Neural cell (in vitro differentiated cells): ENCODE results near the gene SFXN4. TPM values are rescaled to one million over a fixed set of nuclear protein-coding genes. Genes with fewer than 3 reads are reported as not detected.

Experiments used
- H2AFZ ChIP-seq: fragments of 200-600, 300-800 bp; sonication (generic), shearing (Covaris generic); 2 replicates; pipeline ENCODE4 v1.6.0; 2014; ENCODE audit warnings: low read depth, mild to moderate bottlenecking, antibody characterized with exemption, low read length, moderate library complexity
- H3F3A ChIP-seq: fragments of 200-600 bp; shearing (Covaris generic); 2 replicates; pipeline ENCODE4 v1.6.1; 2016; ENCODE audit warnings: mild to moderate bottlenecking, moderate library complexity, mixed read lengths, antibody characterized with exemption, low read length; ENCODE audit not compliant: insufficient read depth, poor library complexity, severe bottlenecking
- H3K27ac ChIP-seq: fragments of 200-600, 300-800 bp; sonication (generic), shearing (Covaris generic); 2 replicates; pipeline ENCODE4 v1.5.1; 2014; ENCODE audit warnings: mild to moderate bottlenecking, low read length, moderate library complexity
- H3K27me3 ChIP-seq: fragments of 300-800, 200-600 bp; sonication (generic), shearing (Covaris generic); 2 replicates; pipeline ENCODE4 v1.6.0; 2014; ENCODE audit warnings: mild to moderate bottlenecking, low read depth, low read length, moderate library complexity; ENCODE audit not compliant: insufficient read depth
- H3K36me3 ChIP-seq: fragments of 300-800, 200-600 bp; sonication (generic), shearing (Covaris generic); 2 replicates; pipeline ENCODE4 v1.5.1; 2014; ENCODE audit warnings: mild to moderate bottlenecking, antibody characterized with exemption, low read length, moderate library complexity; ENCODE audit not compliant: insufficient read depth
- H3K4me2 ChIP-seq: fragments of 300-800, 200-600 bp; sonication (generic), shearing (Covaris generic); 2 replicates; pipeline ENCODE4 v1.6.0; 2014; ENCODE audit warnings: mild to moderate bottlenecking, low read length
- H3K4me3 ChIP-seq: fragments of 300-800, 200-600 bp; sonication (generic), shearing (Covaris generic); 2 replicates; pipeline ENCODE4 v1.5.1; 2014; ENCODE audit warnings: mild to moderate bottlenecking, low read length, moderate library complexity
- H3K79me2 ChIP-seq: fragments of 200-600 bp; shearing (Covaris generic); replicated peaks from 2 replicates; pipeline ENCODE4 v1.6.0; 2014; ENCODE audit warnings: mild to moderate bottlenecking, low read length, moderate library complexity; ENCODE audit not compliant: insufficient read depth
- H3K9ac ChIP-seq: fragments of 300-800, 200-600 bp; sonication (generic), shearing (Covaris generic); 2 replicates; pipeline ENCODE4 v1.6.1; 2016; ENCODE audit warnings: mild to moderate bottlenecking, low read length, mixed read lengths
- H3K9me2 ChIP-seq: fragments of 200-600 bp; shearing (Covaris generic); 2 replicates; pipeline ENCODE4 v1.6.1; 2016; ENCODE audit warnings: mild to moderate bottlenecking, low read length, mixed read lengths; ENCODE audit not compliant: insufficient read depth
- H3K9me3 ChIP-seq: fragments of 200-600, 300-800 bp; sonication (generic), shearing (Covaris generic); 2 replicates; pipeline ENCODE4 v1.6.1; 2016; ENCODE audit warnings: mild to moderate bottlenecking, mixed run types, low read length, moderate library complexity, mixed read lengths
- H4K20me1 ChIP-seq: fragments of 200-600 bp; shearing (Covaris generic); 2 replicates; pipeline ENCODE4 v1.6.1; 2016; ENCODE audit warnings: mild to moderate bottlenecking, mixed run types; ENCODE audit not compliant: insufficient read depth
- EP300 ChIP-seq: fragments of 450-650 bp; conservative IDR thresholded peaks from 2 replicates; pipeline ENCODE4 v1.6.1; 2014; ENCODE audit warnings: antibody characterized with exemption, mild to moderate bottlenecking, moderate library complexity; ENCODE audit not compliant: poor library complexity, severe bottlenecking
- EZH2 ChIP-seq: fragments of 200-600, 300-800 bp; shearing (Covaris generic), sonication (generic); IDR thresholded peaks from 2 replicates; pipeline ENCODE4 v1.6.1; 2014; ENCODE audit warnings: antibody characterized with exemption, low read length, borderline replicate concordance, mild to moderate bottlenecking; ENCODE audit not compliant: insufficient read depth, poor library complexity, severe bottlenecking
- MXI1 ChIP-seq: fragments of 450-650 bp; conservative IDR thresholded peaks from 2 replicates; pipeline ENCODE4 v1.6.1; 2014; ENCODE audit warnings: antibody characterized with exemption, mild to moderate bottlenecking; ENCODE audit not compliant: poor library complexity, severe bottlenecking
- POLR2AphosphoS5 ChIP-seq: IDR thresholded peaks from 2 replicates; pipeline ENCODE4 v1.6.1; 2012
- RAD21 ChIP-seq: fragments of 450-650 bp; conservative IDR thresholded peaks from 2 replicates; pipeline ENCODE4 v1.6.1; 2014; ENCODE audit warnings: antibody characterized with exemption, mild to moderate bottlenecking, moderate library complexity
- SMC3 ChIP-seq: fragments of 450-650 bp; conservative IDR thresholded peaks from 2 replicates; pipeline ENCODE4 v1.6.1; 2014; ENCODE audit warnings: antibody characterized with exemption, mild to moderate bottlenecking, moderate library complexity; ENCODE audit not compliant: poor library complexity
- TAF1 ChIP-seq: IDR thresholded peaks from 2 replicates; pipeline ENCODE4 v1.6.1; 2012; ENCODE audit warnings: low read depth
- polyA plus RNA-seq: library from polyadenylated mRNA; depleted of rRNA; stranded (reverse); fragments of >200 nt; gene quantifications from 2 replicates; pipeline ENCODE4 v1.2.3, GENCODE V29; 2014
- TF ChIP-seq, protein P1 (sequence below): IDR thresholded peaks from 2 replicates; pipeline ENCODE4 v1.6.1; 2012; ENCODE audit warnings: borderline replicate concordance
- TF ChIP-seq, protein P2 (sequence below): fragments of 450-650 bp; IDR thresholded peaks from 2 replicates; pipeline ENCODE4 v1.5.1; 2014; ENCODE audit warnings: antibody characterized with exemption, mild to moderate bottlenecking, moderate library complexity; ENCODE audit not compliant: poor library complexity, severe bottlenecking

Gene SFXN4
- polyA plus RNA-seq, 1 donor from 2014 or later: 23.7 TPM

DNA sequence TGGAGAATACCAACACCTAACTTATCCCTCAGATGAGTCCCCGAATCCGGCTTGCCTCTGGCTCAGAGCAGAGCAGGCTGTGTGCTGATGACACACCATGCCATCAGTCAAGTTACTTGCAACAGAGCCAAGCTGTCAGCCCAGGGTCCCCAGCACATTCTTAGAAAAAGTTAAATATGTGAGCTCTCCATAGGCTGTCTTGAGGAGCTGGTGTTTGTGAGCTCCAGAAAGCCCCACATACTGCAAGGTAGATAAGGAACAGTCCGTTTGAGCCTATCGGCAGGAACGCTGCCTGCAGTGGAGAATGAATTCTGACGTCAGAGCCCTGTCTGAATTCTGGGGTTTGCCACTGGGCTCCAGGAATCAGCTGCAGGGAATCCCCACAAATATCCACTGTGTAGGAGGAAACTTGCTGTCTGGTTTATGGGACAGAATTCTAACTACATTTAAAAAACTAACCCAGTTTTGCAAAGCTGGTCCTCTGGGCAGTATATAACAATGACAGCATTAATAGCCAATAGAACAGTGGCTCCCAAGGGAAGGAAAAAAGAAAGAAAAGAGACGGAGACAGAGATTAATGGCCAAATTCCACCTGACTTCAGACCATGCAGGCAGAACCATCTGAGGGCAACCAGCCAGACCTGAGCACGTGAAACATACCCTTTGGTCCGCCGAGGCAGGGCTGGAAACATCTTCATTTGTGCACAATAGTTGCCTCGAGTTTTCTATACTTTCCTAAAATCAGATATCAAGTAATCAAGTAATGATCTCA, 3.6 kb downstream of the SFXN4 start:
- Histone ChIP-seq H3K27me3 (peaks cover 9% of the 10 kb centered on the region), H4K20me1 (no peaks in the 10 kb centered on the region), H3K9me2 (no peaks in the 10 kb centered on the region), H3K79me2 (no peaks in the 10 kb centered on the region), H3K4me3 (no peak overlapping the region), H3K27ac (no peak overlapping the region), H3K9ac (no peak overlapping the region), H3K9me3 (no peaks in the 10 kb centered on the region), H3K36me3 (no peaks in the 10 kb centered on the region), H3K4me2 (no peak overlapping the region), H3F3A (no peaks in the 10 kb centered on the region), H2AFZ (no peak overlapping the region)
- TF ChIP-seq MXI1 (no peak), EZH2 (no peak), POLR2AphosphoS5 (no peak), SMC3 (no peak), EP300 (no peak), RAD21 (no peak)
- TF ChIP-seq, protein P1, sequence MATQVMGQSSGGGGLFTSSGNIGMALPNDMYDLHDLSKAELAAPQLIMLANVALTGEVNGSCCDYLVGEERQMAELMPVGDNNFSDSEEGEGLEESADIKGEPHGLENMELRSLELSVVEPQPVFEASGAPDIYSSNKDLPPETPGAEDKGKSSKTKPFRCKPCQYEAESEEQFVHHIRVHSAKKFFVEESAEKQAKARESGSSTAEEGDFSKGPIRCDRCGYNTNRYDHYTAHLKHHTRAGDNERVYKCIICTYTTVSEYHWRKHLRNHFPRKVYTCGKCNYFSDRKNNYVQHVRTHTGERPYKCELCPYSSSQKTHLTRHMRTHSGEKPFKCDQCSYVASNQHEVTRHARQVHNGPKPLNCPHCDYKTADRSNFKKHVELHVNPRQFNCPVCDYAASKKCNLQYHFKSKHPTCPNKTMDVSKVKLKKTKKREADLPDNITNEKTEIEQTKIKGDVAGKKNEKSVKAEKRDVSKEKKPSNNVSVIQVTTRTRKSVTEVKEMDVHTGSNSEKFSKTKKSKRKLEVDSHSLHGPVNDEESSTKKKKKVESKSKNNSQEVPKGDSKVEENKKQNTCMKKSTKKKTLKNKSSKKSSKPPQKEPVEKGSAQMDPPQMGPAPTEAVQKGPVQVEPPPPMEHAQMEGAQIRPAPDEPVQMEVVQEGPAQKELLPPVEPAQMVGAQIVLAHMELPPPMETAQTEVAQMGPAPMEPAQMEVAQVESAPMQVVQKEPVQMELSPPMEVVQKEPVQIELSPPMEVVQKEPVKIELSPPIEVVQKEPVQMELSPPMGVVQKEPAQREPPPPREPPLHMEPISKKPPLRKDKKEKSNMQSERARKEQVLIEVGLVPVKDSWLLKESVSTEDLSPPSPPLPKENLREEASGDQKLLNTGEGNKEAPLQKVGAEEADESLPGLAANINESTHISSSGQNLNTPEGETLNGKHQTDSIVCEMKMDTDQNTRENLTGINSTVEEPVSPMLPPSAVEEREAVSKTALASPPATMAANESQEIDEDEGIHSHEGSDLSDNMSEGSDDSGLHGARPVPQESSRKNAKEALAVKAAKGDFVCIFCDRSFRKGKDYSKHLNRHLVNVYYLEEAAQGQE: no peak
- TF ChIP-seq, protein P2, sequence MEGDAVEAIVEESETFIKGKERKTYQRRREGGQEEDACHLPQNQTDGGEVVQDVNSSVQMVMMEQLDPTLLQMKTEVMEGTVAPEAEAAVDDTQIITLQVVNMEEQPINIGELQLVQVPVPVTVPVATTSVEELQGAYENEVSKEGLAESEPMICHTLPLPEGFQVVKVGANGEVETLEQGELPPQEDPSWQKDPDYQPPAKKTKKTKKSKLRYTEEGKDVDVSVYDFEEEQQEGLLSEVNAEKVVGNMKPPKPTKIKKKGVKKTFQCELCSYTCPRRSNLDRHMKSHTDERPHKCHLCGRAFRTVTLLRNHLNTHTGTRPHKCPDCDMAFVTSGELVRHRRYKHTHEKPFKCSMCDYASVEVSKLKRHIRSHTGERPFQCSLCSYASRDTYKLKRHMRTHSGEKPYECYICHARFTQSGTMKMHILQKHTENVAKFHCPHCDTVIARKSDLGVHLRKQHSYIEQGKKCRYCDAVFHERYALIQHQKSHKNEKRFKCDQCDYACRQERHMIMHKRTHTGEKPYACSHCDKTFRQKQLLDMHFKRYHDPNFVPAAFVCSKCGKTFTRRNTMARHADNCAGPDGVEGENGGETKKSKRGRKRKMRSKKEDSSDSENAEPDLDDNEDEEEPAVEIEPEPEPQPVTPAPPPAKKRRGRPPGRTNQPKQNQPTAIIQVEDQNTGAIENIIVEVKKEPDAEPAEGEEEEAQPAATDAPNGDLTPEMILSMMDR: no peak

DNA sequence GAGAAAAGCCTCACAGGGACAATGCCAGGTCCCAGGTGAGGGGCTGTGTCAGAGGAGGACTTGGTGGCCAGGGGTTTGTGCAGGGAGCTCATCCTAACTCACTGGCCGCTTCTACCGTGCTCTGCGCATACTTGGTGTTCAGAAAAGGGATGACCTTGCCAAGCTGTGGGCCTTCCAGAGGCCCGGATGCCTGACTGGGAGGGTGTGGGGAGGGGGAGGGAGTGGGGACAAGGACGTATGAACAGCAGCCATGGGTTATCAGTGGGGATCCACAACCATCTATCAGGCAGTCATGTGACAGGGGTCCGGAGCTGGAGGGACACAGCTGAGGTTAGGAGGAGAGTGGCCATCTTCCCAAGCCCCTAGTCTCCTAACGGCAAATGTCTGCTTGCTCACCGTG, 6.2 kb downstream of the SFXN4 start:
- Histone ChIP-seq H2AFZ (no peak overlapping the region), H3K9ac (no peak overlapping the region), H3F3A (no peaks in the 10 kb centered on the region), H3K9me3 (no peaks in the 10 kb centered on the region), H3K4me3 (no peak overlapping the region), H3K79me2 (no peaks in the 10 kb centered on the region), H3K27me3 (no peaks in the 10 kb centered on the region), H3K4me2 (no peak overlapping the region), H3K9me2 (no peaks in the 10 kb centered on the region), H3K27ac (no peak overlapping the region), H4K20me1 (no peaks in the 10 kb centered on the region), H3K36me3 (no peaks in the 10 kb centered on the region)
- TF ChIP-seq TAF1 (no peak), MXI1 (no peak), POLR2AphosphoS5 (no peak), EZH2 (no peak), EP300 (no peak), RAD21 (no peak), SMC3 (no peak)
- TF ChIP-seq, protein P2: no peak
- TF ChIP-seq, protein P1: no peak
